IPS DF 6.9 (cell line): ENCODE results near the gene FTCD.
A peak's percentile ranks its signal among the peaks of the same experiment; 100 is the strongest.
"Not testable (repeated sequence)": the region's sequence is repeated elsewhere in the genome, so short reads cannot be mapped to it uniquely, and the experiment has no call there.

Experiments
- DNase-seq: peaks from one replicate; pipeline ENCODE4 v3.0.0-alpha.2; 2013; ENCODE audit warnings: low read depth, low spot score
- H3K27ac ChIP-seq: one replicate; pipeline ENCODE4 v1.5.1; 2013; ENCODE audit warnings: low read length, control low read depth
- H3K27me3 ChIP-seq: 2 replicates; pipeline ENCODE4 v1.6.1; 2013; ENCODE audit warnings: mild to moderate bottlenecking, low read length; ENCODE audit not compliant: control insufficient read depth, insufficient read depth
- H3K36me3 ChIP-seq: 2 replicates; pipeline ENCODE4 v1.6.1; 2013; ENCODE audit warnings: low read length; ENCODE audit not compliant: control insufficient read depth, insufficient read depth
- H3K4me1 ChIP-seq: 2 replicates; pipeline ENCODE4 v1.6.1; 2013; ENCODE audit warnings: low read length; ENCODE audit not compliant: control insufficient read depth, insufficient read depth
- H3K4me3 ChIP-seq: 2 replicates; pipeline ENCODE4 v1.5.1; 2013; ENCODE audit warnings: mild to moderate bottlenecking, low read length
- H3K9me3 ChIP-seq: 2 replicates; pipeline ENCODE4 v1.6.1; 2013; ENCODE audit warnings: low read length, inconsistent platforms; ENCODE audit not compliant: control insufficient read depth, insufficient read depth
- WGBS: extraction: QIAGEN DNeasy Blood & Tissue Kit; methylation state at CpG from one replicate; pipeline ENCODE4 v1.1.7; 2013; ENCODE audit warnings: mixed read lengths, missing lambda C conversion rate; ENCODE audit not compliant: insufficient read length, insufficient coverage; 5-methylcytosine and 5-hydroxymethylcytosine counted together

The FTCD gene

DNA sequence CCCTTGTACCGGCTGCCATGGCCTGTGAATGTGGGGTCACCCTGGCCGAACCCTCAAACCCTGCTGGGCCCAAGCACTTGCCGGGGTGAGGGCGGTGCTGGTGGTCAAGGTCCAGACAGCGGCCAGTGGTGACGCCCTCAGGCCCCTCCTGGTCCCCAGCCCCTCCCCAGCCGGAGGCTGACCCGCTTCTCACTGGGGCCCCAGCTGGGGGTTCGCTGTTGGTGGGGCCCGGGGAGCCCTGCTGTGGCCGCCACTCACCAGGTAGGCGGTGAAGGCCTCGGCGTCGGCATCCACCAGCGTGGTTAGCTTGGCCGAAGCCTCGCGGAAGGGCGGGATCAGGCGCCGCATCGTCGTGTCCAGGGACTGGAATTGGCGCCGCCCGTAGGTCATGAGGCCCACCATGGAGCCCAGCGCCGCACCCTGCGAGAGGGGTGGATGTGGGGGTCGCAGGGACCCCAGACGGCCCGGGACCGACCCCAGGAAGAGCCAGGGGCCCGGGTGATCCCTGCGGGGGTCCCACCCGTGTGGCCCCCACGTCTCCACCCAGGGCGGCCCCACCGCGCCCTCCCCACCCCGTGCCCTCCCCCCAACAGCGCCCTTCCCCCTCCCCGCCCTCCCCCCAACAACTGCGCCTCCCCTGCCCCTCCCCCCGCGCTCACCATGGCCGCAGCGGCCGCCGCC is 10.1 kb downstream of the FTCD start:
- Histone ChIP-seq H3K4me1 (no peaks in the 10 kb centered on the region), H3K4me3 (no peak overlapping the region), H3K27me3 (no peaks in the 10 kb centered on the region), H3K9me3 (no peaks in the 10 kb centered on the region), H3K36me3 (no peaks in the 10 kb centered on the region; the same call in 1 of the 2 replicates), H3K27ac (no peak overlapping the region)
- no CpG with 5 or more reads among the region's 51 CpGs for WGBS
- DNase-seq, result no peak

DNA sequence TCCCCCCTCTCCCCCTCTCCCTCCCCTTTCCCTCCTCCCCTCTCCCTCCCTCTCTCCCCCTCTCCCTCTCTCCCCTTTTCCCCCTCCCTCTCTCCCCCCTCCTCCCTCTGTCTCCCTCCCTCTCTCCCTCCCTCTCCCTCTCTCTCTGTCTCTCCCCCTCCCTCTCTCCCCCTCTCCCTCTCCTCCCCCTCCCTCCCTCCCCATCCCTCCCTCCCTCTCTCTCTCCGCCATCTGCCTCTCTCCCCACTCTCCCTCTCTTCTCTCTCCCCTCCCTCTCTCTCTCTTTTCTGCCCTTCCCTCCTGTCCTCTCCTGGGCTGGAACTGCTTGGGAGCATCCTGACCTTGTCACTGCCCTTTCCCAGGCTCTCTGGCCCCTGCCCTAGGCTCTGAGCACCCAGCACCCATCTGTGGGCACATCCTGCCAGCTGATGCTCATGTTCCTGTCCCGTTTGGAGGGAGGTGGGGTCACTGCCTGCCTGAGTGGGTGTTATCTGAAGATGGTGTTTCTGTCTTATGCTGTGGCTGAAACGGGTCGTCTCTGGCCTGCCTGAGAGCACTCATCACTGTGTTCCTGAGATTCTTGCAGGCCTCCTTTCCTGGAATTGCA is 10.8 kb downstream of the FTCD start:
- no peaks in the 10 kb centered on the region; the same call in 1 of the 2 replicates for H3K27me3 ChIP-seq
- H3K27ac ChIP-seq, result no peak overlapping the region
- H3K9me3 ChIP-seq, result no peaks in the 10 kb centered on the region
- no peak overlapping the region for H3K4me3 ChIP-seq
- DNase-seq, result no peak
- no CpG with 5 or more reads among the region's 4 CpGs for WGBS
- H3K4me1 ChIP-seq, result no peaks in the 10 kb centered on the region
- no peaks in the 10 kb centered on the region; the same call in 1 of the 2 replicates for H3K36me3 ChIP-seq

DNA sequence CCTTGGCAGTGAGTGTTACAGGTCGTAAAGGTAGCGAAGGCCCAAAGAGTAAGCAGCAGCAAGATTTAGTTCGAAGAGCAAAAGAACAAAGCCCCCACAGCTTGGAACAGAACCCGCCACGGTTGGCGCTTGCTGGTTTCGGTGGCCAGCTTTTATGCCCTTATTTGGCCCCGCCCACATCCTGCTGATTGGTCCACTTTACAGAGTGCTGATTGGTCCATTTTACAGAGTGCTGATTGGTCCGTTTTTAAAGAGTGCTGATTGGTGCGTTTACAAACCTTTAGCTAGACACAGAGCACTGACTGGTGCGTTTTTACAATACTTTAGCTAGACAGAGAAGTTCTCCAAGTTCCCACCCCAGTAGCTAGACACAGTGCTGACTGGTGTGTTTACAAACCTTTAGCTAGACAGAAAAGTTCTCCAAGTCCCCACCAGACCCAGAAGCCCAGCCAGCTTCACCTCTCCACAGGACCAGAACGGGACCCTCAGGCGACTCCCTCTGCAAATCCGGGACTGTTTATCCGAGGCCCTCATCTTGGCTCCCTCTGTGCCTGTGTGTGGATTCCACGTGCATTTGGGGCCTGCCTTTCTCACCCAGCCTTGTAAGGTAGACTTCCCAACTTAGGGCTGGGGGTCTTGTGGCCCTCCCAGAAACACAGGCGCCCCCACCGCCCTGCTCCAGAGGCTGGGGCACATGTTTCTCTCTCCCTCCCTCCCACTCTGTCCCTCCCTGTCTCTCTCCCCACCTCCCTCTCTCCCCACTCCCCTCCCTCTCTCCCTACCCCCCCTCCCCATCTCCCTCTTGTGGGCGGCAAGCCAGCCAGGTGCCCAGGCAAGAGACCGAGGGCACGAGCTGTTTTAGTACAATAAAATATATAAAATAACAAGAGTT is 12.6 kb downstream of the FTCD start:
- peak overlapping the region; percentile 8; the same call in 1 of the 2 replicates for H3K4me3 ChIP-seq
- no peaks in the 10 kb centered on the region for H3K9me3 ChIP-seq
- no peak for DNase-seq
- H3K27me3 ChIP-seq, result no peaks in the 10 kb centered on the region; the same call in 1 of the 2 replicates
- WGBS, result no CpG with 5 or more reads among the region's 21 CpGs
- H3K4me1 ChIP-seq, result peaks cover 2% of the 10 kb centered on the region; the same call in 1 of the 2 replicates
- H3K36me3 ChIP-seq, result no peaks in the 10 kb centered on the region; the same call in 1 of the 2 replicates
- no peak overlapping the region for H3K27ac ChIP-seq

DNA sequence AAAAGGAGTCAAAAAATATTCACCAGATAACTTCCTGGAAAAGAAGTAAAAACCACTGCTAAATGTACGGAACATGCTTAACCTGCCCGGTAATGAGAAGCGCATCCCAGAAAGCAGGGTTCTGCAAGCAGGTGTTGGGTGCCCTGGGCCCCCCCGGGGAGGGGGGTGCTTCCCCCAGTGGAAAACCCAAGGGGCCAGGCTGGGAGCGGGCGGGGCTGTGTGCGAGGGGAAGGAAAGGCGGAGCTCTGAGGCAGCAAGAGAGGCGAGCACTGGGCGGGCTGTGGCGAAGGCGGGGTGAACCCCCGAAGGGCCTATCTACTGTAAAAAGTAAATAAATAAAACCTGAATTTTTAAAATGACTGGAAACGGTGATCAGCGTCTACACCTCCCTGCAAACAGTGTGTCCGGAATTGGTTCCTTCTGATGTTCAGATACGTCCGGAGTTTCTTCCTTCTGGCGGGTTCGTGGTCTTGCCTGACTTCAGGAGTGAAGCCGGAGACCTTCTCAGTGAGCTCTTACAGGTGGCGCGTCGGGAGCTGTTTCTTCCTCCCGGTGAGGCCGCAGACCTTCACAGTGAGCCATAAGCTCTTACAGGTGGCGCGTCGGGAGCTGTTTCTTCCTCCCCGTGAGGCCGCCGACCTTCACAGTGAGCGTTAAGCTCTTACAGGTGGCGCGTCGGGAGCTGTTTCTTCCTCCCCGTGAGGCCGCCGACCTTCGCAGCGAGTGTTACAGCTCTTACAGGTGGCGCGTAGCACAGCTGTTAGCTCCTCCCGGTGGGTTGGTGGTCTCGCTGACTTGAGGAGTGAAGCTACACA is 13.4 kb downstream of the FTCD start:
- Histone ChIP-seq H3K9me3 (no peaks in the 10 kb centered on the region), H3K4me1 (peaks cover 2% of the 10 kb centered on the region; the same call in 1 of the 2 replicates), H3K27me3 (no peaks in the 10 kb centered on the region; the same call in 1 of the 2 replicates), H3K36me3 (no peaks in the 10 kb centered on the region; the same call in 1 of the 2 replicates), H3K4me3 (peak overlapping the region; percentile 8; the same call in 1 of the 2 replicates), H3K27ac (no peak overlapping the region)
- no CpG with 5 or more reads among the region's 45 CpGs for WGBS
- DNase-seq, result no peak

DNA sequence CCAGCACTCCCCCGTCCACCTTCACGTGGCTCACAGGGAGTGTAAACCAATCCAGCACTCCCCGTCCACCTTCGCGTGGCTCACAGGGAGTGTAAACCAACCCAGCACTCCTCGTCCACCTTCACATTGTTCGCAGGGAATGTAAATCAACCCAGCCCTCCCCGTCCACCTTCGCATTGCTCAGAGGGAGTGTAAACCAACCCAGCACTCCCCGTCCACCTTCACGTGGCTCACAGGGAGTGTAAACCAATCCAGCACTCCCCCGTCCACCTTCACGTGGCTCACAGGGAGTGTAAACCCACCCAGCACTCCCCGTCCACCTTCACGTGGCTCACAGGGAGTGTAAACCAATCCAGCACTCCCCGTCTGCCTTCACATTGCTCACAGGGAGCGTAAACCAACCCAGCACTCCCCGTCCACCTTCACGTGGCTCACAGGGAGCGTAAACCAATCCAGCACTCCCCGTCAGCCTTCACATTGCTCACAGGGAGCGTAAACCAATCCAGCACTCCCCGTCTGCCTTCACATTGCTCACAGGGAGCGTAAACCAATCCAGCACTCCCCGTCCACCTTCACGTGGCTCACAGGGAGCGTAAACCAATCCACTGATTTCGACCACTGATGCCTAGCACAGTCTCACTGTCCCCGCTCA is 14.9 kb downstream of the FTCD start:
- not testable (repeated sequence) for DNase-seq, H3K27ac ChIP-seq, H3K9me3 ChIP-seq, H3K27me3 ChIP-seq, H3K36me3 ChIP-seq, H3K4me1 ChIP-seq
- peak overlapping the region; percentile 7; the same call in 1 of the 2 replicates for H3K4me3 ChIP-seq
- no CpG with 5 or more reads among the region's 29 CpGs for WGBS

DNA sequence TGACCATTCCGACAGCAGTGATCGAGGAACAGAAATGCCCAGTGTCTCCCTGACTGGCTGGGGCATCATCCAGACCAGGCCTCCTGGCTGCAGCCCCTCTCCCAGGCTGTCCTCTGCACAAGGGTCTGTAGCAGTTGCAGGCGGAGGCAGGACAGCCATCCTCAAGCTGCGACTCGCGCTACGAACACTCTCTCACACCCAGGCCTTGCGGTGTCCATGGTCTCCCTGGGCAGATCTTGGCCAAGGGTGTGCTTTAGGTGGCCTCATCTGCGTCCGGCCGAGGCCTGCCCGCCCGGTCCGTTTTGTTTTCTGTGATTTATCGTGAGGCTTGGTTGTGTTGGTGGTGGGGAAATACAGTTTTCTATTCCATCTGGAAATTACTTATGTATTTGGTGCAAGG is 15.7 kb downstream of the FTCD start:
- Histone ChIP-seq H3K27ac (no peak overlapping the region), H3K27me3 (no peaks in the 10 kb centered on the region; the same call in 1 of the 2 replicates), H3K9me3 (no peaks in the 10 kb centered on the region), H3K36me3 (no peaks in the 10 kb centered on the region), H3K4me3 (no peak overlapping the region), H3K4me1 (peaks cover 2% of the 10 kb centered on the region; the same call in 1 of the 2 replicates)
- WGBS, result no CpG with 5 or more reads among the region's 15 CpGs
- no peak for DNase-seq

DNA sequence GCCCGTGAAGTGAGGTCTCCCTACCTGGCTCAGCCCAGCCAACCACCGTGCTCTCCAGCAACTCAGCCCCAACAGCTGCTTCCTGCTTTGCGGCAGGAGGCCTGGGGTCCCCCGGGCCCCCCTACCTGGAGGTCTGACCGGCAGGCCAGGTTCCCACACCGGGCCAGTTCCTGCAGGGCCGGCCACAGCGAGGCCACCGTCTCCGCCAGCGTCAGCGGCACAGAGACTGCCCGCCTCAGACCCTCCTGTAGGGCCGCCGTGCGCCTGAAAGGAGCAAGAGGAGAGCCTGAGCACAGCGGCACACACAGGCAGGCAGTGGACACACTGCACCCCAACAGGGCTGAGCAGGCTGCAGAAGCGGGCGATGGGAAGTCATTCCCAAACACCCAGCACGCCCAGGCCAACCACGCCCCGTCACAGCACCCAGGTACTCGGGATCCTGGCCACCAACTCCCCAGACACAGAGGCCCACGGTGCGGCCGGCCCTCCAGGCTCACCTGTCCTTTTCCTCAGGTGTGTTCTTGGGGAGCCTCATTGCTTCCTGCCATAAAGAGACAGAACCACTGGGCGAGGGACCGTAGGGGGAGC is 16.9 kb downstream of the FTCD start:
- Histone ChIP-seq H3K4me3 (no peak overlapping the region), H3K27me3 (no peaks in the 10 kb centered on the region; the same call in 1 of the 2 replicates), H3K27ac (no peak overlapping the region), H3K4me1 (peaks cover 2% of the 10 kb centered on the region; the same call in 1 of the 2 replicates), H3K9me3 (no peaks in the 10 kb centered on the region), H3K36me3 (no peaks in the 10 kb centered on the region)
- no peak for DNase-seq
- no CpG with 5 or more reads among the region's 28 CpGs for WGBS

DNA sequence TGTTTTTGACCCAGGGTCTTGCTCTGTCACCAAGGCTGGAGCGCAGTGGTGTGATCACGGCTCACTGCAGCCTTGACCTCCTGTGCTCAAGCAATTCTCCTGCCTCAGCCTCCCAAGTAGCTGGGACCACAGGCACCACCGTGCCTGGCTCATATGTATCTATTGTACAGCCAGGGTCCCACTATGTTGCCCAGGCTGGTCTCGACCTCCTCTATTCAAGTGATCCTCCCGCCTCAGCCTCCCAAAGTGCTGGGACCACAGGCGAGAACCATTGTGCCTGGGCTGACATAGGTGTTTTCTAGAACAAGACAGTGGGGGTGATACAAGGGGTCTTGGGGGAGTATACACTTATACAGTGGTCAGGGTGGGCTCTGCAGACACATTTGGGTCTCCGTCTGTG is 17.5 kb downstream of the FTCD start:
- Histone ChIP-seq H3K4me1 (peaks cover 2% of the 10 kb centered on the region; the same call in 1 of the 2 replicates), H3K9me3 (no peaks in the 10 kb centered on the region), H3K4me3 (no peak overlapping the region), H3K27me3 (no peaks in the 10 kb centered on the region; the same call in 1 of the 2 replicates), H3K36me3 (no peaks in the 10 kb centered on the region), H3K27ac (no peak overlapping the region)
- WGBS, result no CpG with 5 or more reads among the region's 7 CpGs
- no peak for DNase-seq

DNA sequence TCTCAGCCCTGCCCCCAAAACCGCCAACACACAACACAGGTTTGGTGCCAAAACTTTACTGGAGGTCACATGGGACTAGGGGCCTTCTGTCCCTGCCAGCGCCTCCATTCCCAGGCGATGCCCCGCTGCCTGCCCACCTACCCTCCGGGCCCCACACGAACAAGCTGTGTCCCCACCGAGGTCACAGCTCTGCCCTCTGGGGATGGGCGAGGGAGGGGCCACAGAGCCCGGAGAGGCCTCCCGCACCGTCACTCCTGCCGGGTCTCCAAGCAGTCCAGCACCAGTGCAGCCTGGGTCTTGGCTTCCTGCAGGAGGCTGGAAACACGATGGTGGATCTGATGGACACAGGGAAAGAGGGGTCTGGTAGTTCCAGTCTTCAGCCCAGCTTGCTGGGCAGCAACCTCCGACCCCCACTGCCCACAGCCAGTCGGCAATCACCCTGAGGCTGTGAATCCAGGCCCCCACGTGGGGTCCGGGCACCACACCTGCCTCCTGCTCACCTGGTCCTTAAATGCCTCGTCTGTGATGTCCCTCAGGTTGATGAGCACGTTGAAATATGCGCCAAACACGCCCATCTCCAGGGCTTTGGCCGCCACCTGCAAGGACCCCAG is 18.5 kb downstream of the FTCD start:
- Histone ChIP-seq H3K4me3 (no peak overlapping the region), H3K27me3 (no peaks in the 10 kb centered on the region; the same call in 1 of the 2 replicates), H3K36me3 (no peaks in the 10 kb centered on the region), H3K9me3 (no peaks in the 10 kb centered on the region), H3K27ac (no peak overlapping the region), H3K4me1 (peaks cover 2% of the 10 kb centered on the region; the same call in 1 of the 2 replicates)
- WGBS, result no CpG with 5 or more reads among the region's 22 CpGs
- DNase-seq, result no peak
